Activated T-helper 2 cell treated with anti-CD3 and anti-CD28 coated beads, Interferon-gamma antibody, Interleukin-2, Interleukin-4, amounts not matched to agents 10 μg/mL and 5 μg/mL and 100 μg/mL, durations not matched to agents 14 hours and 24 hours and 36 hours (primary cell): Measurements from ENCODE around the gene OLA1. TPM values are rescaled to one million over a fixed set of nuclear protein-coding genes. Genes with fewer than 3 reads are reported as not detected.

Experiments
- DNase-seq: peaks from one replicate; pipeline ENCODE4 v3.0.0; 2021; ENCODE audit warnings: low spot score
- H3K27ac Mint-ChIP-seq: one replicate; pipeline ENCODE4 v1.8.0; 2021; ENCODE audit warnings: mixed read lengths
- H3K27me3 Mint-ChIP-seq: one replicate; pipeline ENCODE4 v1.8.0; 2021; ENCODE audit warnings: low read depth, mixed read lengths
- H3K36me3 Mint-ChIP-seq: one replicate; pipeline ENCODE4 v1.8.0; 2021; ENCODE audit warnings: low read depth, mixed read lengths
- H3K4me1 Mint-ChIP-seq: one replicate; pipeline ENCODE4 v1.8.0; 2021; ENCODE audit warnings: low read depth, mixed read lengths
- H3K4me3 Mint-ChIP-seq: one replicate; pipeline ENCODE4 v1.8.0; 2021; ENCODE audit warnings: low read depth, mild to moderate bottlenecking, moderate library complexity, mixed read lengths
- H3K9me3 Mint-ChIP-seq: one replicate; pipeline ENCODE4 v1.8.0; 2021; ENCODE audit warnings: mixed read lengths
- intact Hi-C: fragments of 100-400 bp; cut with micrococcal nuclease; formaldehyde crosslinking; loops from one replicate; pipeline ENCODE4 v1.15.1; 2023
- total RNA-seq: library from RNA; stranded (reverse); gene quantifications from 2 replicates; pipeline ENCODE4 v1.2.3, GENCODE V29; 2022

The OLA1 gene
- total RNA-seq, 1 donor from 2014 or later = 150 TPM

DNA sequence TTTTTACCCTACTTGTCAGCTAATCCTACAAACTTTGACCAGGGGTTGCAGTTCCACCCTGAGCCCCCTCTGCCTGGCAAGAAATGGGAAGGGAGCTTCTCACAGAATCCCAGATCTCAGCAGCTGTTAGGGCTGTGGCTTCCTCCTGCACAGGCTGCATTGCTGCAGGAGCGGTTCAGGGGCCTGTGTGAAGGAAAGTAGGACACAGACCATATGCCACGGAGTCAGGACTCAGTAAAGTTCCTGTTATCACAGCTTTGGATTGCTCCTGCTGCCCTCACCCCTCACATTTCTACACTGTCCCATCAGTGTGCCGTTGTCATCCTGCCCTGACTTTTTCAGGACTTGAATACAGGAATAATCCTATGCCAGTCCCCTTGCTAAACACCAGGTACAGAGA lies 220.4 kb downstream of the OLA1 start:
- H3K9me3 Mint-ChIP-seq = peaks cover 6% of the 10 kb centered on the region
- no peak overlapping the region for H3K4me3 Mint-ChIP-seq
- peaks cover 13% of the 10 kb centered on the region for H3K4me1 Mint-ChIP-seq
- intact Hi-C loops = no loop called here
- H3K27me3 Mint-ChIP-seq = no peaks in the 10 kb centered on the region
- DNase-seq = no peak
- H3K27ac Mint-ChIP-seq = no peak overlapping the region
- H3K36me3 Mint-ChIP-seq = peaks cover 4% of the 10 kb centered on the region

DNA sequence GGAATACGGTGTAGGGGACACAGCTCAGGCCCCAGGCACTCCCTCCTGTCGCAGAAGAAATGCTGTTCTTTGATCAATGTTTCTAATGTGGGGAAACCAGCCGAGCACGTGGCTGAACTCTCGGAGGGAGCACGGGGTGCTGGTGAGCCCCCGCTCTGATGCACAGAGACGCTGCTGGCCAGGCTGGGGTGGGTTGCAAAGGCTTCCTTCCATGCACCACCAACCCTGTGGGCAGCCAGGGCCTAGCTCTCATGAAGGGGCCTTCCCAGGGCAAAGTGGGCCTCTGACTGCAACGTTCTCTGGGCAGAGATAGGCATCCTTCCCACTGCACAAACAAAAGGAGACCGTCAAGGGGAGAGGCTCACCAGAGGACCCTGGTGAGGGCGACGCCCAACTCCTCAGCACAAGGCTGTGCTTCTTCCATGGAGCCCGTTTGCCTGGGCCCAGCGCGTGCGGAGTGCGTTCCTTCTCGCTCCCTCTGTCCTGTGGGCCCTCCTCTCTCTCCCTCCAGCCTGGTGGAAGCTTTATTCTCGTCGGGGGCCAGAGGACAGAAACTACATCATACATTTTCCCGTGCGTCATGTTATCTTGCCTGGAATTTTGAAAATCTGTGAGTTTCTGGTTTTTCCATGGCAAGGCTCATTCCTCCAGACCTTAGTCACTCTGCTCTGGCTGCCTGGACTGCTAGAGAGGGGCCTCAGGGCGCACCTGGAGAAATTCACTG lies 222.0 kb downstream of the OLA1 start:
- H3K27me3 Mint-ChIP-seq = no peaks in the 10 kb centered on the region
- peaks cover 9% of the 10 kb centered on the region for H3K4me1 Mint-ChIP-seq
- no peak overlapping the region for H3K4me3 Mint-ChIP-seq
- no peak for DNase-seq
- peaks cover 4% of the 10 kb centered on the region for H3K36me3 Mint-ChIP-seq
- no peak overlapping the region for H3K27ac Mint-ChIP-seq
- intact Hi-C loops = no loop called here
- peaks cover 6% of the 10 kb centered on the region for H3K9me3 Mint-ChIP-seq

DNA sequence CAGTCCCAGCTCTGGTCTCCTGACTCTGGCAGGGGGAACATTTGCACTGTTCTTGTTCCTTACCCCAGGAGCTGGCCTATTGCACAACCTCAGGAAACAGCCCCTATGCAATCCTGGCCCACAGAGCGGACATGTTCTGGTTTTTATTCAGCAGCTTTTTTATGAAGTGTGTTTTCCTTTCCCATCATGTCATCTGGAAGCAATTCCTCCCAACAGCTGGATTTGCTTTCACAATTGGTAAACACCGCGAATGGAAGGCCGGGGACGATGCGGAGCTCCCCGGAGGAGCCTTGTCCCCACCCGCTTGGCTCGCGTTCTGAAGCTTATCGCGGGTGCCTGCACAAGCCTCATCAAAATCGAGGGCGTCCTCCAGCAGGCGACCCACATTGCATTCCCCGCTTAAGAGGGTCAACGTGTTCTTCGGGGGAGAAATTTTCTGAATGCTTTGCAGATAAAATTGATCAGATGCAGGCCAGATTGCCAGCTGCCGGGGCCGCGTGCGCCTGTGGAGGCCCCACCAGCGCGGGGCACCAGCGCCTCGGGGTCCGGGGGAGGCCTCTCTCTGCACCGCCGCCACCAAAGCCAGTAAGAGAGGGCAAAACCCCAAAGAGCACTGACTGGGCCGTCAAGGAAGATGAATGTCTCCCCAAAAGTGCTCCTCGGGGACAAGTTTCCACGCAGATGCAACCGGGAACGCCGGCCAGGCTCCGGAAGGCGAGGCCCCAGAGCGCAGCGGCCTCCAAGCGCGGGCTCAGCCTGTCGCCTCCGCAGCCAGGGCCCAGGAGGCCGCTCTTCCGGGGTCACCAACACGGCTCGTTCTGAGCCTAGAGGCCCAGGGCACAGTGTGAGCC lies 222.8 kb downstream of the OLA1 start:
- Mint-ChIP-seq H3K27me3 (no peaks in the 10 kb centered on the region), H3K27ac (no peak overlapping the region), H3K4me1 (peaks cover 10% of the 10 kb centered on the region), H3K4me3 (no peak overlapping the region), H3K36me3 (peaks cover 4% of the 10 kb centered on the region), H3K9me3 (peaks cover 6% of the 10 kb centered on the region)
- intact Hi-C loops = no loop called here
- DNase-seq = no peak

DNA sequence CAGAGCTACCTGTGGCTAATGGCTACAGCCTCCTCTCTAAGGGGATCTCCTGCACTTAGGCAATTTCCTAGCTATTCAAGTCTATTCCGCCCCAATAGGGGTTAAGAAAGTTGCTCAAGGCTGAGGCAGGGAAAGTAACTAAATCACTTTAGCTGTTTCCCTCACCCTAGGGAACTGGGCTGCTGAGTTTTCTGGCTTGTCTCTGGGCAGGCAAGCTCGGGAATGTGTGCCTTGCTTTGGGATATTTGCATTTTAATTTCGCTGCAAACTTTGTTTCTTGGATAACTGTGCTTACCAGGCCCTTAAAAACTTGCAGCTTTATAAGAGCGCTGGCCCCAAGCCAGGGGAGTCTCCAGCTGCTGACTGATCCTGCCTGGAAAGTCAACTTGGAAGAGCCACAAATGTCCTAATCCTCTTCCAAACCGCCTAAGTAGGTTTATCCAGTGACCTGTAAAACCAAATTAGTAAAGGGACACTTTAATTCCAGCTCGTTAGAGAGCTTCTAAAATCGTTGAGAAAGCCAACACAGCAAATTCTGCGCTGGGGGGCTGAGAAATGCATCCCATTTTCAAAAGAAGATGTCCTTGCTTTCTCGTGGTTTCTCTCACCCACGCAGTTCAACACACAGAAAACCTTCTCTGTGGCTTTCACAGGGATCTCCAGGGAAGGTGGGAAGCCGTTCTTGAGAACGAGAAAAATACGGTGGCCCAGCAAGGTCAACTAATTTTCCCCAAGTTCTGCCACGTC lies 223.6 kb downstream of the OLA1 start:
- Mint-ChIP-seq H3K27ac (no peak overlapping the region), H3K36me3 (peaks cover 4% of the 10 kb centered on the region), H3K27me3 (no peaks in the 10 kb centered on the region), H3K9me3 (peaks cover 6% of the 10 kb centered on the region), H3K4me3 (no peak overlapping the region), H3K4me1 (peaks cover 10% of the 10 kb centered on the region)
- DNase-seq = no peak
- intact Hi-C loops = no loop called here

DNA sequence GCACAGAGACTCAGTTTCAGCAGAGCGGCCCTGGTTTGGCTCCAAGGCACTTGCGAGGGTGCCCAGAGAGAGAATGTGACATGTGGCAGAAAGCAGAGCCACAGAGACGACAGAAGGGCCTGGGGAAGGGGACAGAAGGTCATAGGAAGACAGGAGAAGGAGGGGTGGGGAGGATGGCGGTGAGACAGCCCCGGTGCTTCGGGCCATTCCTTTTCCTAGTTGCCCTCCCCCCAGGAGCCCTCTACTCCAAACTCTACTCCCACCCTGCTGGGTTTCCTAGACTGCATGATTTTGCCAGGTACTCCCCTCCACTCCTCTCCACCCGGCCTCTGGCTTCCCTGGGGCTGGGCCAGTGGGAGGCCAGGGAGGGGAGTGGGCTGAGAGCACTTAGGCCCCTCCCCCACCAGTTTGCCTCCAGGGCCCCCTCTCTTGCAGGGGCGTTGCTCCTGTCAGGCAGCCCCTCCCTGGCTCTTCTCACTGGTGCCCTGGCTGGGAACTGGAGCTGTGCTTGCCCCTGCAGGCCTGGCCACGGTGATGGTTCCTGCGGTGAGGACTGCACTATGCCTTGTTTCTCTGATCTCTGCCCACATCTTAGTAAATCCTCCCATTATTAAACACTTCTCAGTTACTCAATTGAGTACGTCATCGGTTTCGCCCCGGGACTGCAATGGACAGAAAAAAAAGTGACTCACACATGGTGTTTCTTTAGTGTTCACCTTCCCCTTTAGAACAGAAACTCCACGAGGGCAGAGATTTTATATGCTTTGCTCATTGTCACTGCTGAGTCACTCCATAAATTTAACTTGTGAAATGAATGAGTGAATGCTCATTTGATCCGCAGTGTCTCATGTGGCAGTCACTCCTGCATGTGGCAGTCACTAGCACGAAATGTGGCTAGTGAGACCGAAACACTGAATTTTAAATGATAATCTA lies 224.5 kb downstream of the OLA1 start:
- Mint-ChIP-seq H3K9me3 (peaks cover 6% of the 10 kb centered on the region), H3K27ac (peak overlapping the region; percentile 35), H3K4me1 (peaks cover 10% of the 10 kb centered on the region), H3K27me3 (no peaks in the 10 kb centered on the region), H3K4me3 (no peak overlapping the region), H3K36me3 (peaks cover 4% of the 10 kb centered on the region)
- intact Hi-C loops = no loop called here
- DNase-seq = no peak

Other genes with a start within 250 kb of the OLA1 start
- not detected in 2 replicates for gene SP9, start 86.4 kb upstream of the OLA1 start, total RNA-seq
- gene SCRN3, start 147.2 kb upstream of the OLA1 start, total RNA-seq = 17.3 and 17.4 TPM in 2 replicates
- 0.94 and 1.1 TPM in 2 replicates for gene GPR155, start 238.5 kb upstream of the OLA1 start, total RNA-seq